Uterus (tissue), 2 donors: ENCODE results near the gene TLCD1.

Source experiments
- CTCF ChIP-seq, 4 experiments: fragments of 200-600 bp in 2 of 4; fragments of 450-650 bp in 2 of 4; sonication (generic) in 2 of 4; IDR thresholded peaks; one replicate each; pipeline ENCODE4 v1.5.1; 2016 to 2019; ENCODE audit warnings: antibody characterized with exemption in 4 of 4, mild to moderate bottlenecking in 2 of 4, moderate library complexity in 1 of 4
- POLR2A ChIP-seq, 2 donors: fragments of 450-650 bp; IDR thresholded peaks; one replicate each; pipeline ENCODE4 v1.6.1; 2016; ENCODE audit warnings: antibody characterized with exemption in 2 of 2, mild to moderate bottlenecking in 1 of 2, moderate library complexity in 1 of 2

- TF ChIP-seq CTCF (IDR thresholded peaks at IDR 0.05) (no peak), POLR2A (IDR thresholded peaks at IDR 0.05) (no peak)
These were observed 37.6 kb downstream of the TLCD1 start for GRCh38 chr17:28688481-28688880.
